NT2/D1 (cell line): ENCODE data around the gene CYP19A1.

ENCODE experiments used
- DNase-seq: peaks from one replicate; pipeline ENCODE4 v3.0.0-alpha.2; 2011; ENCODE audit warnings: low read depth, low spot score
- H3K27me3 ChIP-seq: 2 replicates; pipeline ENCODE4 v1.6.0; 2011; ENCODE audit warnings: mild to moderate bottlenecking; ENCODE audit not compliant: insufficient read length, insufficient read depth
- H3K36me3 ChIP-seq: 2 replicates; pipeline ENCODE4 v1.6.1; 2011; ENCODE audit warnings: mild to moderate bottlenecking, low read length, mixed read lengths; ENCODE audit not compliant: insufficient read depth, insufficient read length
- H3K4me1 ChIP-seq: 2 replicates; pipeline ENCODE4 v1.5.1; 2011; ENCODE audit not compliant: insufficient read depth, insufficient read length
- H3K4me3 ChIP-seq: 2 replicates; pipeline ENCODE4 v1.5.1; 2011; ENCODE audit warnings: low read depth; ENCODE audit not compliant: insufficient read length
- H3K9ac ChIP-seq: 2 replicates; pipeline ENCODE4 v1.6.0; 2011; ENCODE audit warnings: low read depth; ENCODE audit not compliant: insufficient read length
- H3K9me3 ChIP-seq: 2 replicates; pipeline ENCODE4 v1.5.1; 2011; ENCODE audit warnings: mild to moderate bottlenecking, low read length; ENCODE audit not compliant: insufficient read depth
- SUZ12 ChIP-seq: IDR thresholded peaks from 2 replicates; pipeline ENCODE4 v1.6.1; 2011; ENCODE audit not compliant: insufficient read length, insufficient read depth; ENCODE audit errors: extremely low read depth
- YY1 ChIP-seq: IDR thresholded peaks from 2 replicates; pipeline ENCODE4 v1.6.1; 2011; ENCODE audit not compliant: insufficient read length, insufficient read depth
- ZNF274 ChIP-seq: IDR thresholded peaks from 2 replicates; pipeline ENCODE4 v1.6.1; 2011; ENCODE audit warnings: mild to moderate bottlenecking, low read depth, low read length

CYP19A1 gene

DNA sequence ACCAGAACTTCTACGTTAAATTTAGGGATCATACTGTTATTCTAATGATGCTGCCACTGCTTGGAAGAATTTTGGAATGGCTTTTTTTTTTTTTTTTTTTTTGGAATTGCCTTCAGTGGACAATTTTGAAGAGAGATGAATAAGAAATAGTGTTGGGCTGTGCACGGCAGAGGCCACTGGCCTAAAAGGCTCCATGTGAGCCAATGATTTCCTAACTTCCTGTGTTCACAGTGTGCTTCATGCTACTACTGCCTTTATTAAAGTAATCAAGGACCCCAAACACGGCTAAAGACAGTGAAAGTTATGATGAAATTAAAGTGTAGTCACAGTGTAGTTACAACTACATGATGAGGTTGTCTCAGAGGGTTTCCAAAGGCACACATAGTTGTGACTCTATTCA is 142.9 kb downstream of the CYP19A1 start:
- DNase-seq = no peak
- H3K36me3 ChIP-seq = no peaks in the 10 kb centered on the region
- H3K9ac ChIP-seq = no peak overlapping the region
- no peaks in the 10 kb centered on the region for H3K27me3 ChIP-seq
- H3K9me3 ChIP-seq = no peaks in the 10 kb centered on the region
- TF ChIP-seq SUZ12 (no peak), ZNF274 (no peak), YY1 (no peak)
- H3K4me3 ChIP-seq = no peak overlapping the region
- peaks cover 6% of the 10 kb centered on the region for H3K4me1 ChIP-seq

- H3K36me3 ChIP-seq = no peaks in the 10 kb centered on the region
- no peak overlapping the region for H3K9ac ChIP-seq
- no peaks in the 10 kb centered on the region for H3K9me3 ChIP-seq
- DNase-seq = no peak
- TF ChIP-seq SUZ12 (no peak), YY1 (no peak), ZNF274 (no peak)
- H3K4me1 ChIP-seq = peaks cover 6% of the 10 kb centered on the region
- no peak overlapping the region for H3K4me3 ChIP-seq
- H3K27me3 ChIP-seq = no peaks in the 10 kb centered on the region
Measured at GRCh38 chr15:51193979-51194378, 144.4 kb downstream of the CYP19A1 start.

- DNase-seq = no peak
- Histone ChIP-seq H3K4me1 (peaks cover 6% of the 10 kb centered on the region), H3K9me3 (no peaks in the 10 kb centered on the region), H3K9ac (no peak overlapping the region), H3K27me3 (no peaks in the 10 kb centered on the region), H3K36me3 (no peaks in the 10 kb centered on the region), H3K4me3 (no peak overlapping the region)
- TF ChIP-seq ZNF274 (no peak), SUZ12 (no peak), YY1 (no peak)
Measured at GRCh38 chr15:51193526-51193925, 144.9 kb downstream of the CYP19A1 start.

GRCh38 chr15:51192521-51193280 is 145.7 kb downstream of the CYP19A1 start:
- peak; percentile 80 for DNase-seq
- TF ChIP-seq YY1 = no peak
- TF ChIP-seq ZNF274 = no peak
- no peak for TF ChIP-seq SUZ12
- H3K36me3 ChIP-seq = no peaks in the 10 kb centered on the region
- peaks cover 6% of the 10 kb centered on the region for H3K4me1 ChIP-seq
- no peak overlapping the region for H3K4me3 ChIP-seq
- no peaks in the 10 kb centered on the region for H3K27me3 ChIP-seq
- no peaks in the 10 kb centered on the region for H3K9me3 ChIP-seq
- no peak overlapping the region for H3K9ac ChIP-seq

GRCh38 chr15:51191766-51192165 is 146.6 kb downstream of the CYP19A1 start:
- no peaks in the 10 kb centered on the region for H3K27me3 ChIP-seq
- no peak for DNase-seq
- H3K36me3 ChIP-seq = no peaks in the 10 kb centered on the region
- H3K9me3 ChIP-seq = no peaks in the 10 kb centered on the region
- no peak for TF ChIP-seq SUZ12
- no peak for TF ChIP-seq ZNF274
- no peak for TF ChIP-seq YY1
- no peak overlapping the region for H3K4me3 ChIP-seq
- no peak overlapping the region for H3K9ac ChIP-seq
- peaks cover 6% of the 10 kb centered on the region for H3K4me1 ChIP-seq

GRCh38 chr15:51191072-51191670 is 147.2 kb downstream of the CYP19A1 start:
- Histone ChIP-seq H3K4me3 (no peak overlapping the region), H3K4me1 (peaks cover 6% of the 10 kb centered on the region), H3K27me3 (no peaks in the 10 kb centered on the region), H3K9ac (no peak overlapping the region), H3K36me3 (no peaks in the 10 kb centered on the region), H3K9me3 (no peaks in the 10 kb centered on the region)
- no peak for TF ChIP-seq ZNF274
- TF ChIP-seq SUZ12 = no peak
- no peak for TF ChIP-seq YY1
- DNase-seq = no peak

DNA sequence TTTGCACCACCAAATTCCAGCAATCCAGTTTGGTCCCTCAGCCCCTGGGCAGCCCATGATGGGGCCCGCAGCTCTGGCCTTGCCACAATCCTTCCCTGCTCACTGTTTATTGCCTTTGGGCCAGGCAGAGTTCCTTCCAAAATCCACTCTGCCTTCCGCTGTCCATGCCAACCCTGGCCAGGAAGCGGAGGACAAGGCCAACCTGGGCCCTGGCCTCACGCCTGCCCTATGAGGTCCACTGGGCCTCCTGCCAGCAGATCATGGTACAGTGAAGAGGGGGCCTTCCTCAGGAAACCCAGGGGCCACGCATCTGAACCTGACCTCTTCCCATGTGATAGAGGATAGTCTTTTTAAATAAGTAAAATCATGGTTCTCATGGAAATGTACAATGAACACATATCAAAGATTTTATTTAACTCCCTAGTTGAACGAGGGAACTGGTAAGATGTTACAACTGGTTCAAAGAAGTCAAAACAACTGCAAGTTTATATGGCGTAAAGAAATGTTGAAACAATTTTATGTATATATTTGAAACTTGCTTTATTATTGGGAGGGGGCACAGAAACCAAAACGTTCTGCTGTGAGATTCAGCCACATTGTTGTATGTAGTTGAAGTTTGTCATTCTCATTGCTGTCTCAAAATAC is 147.8 kb downstream of the CYP19A1 start:
- DNase-seq = no peak
- peaks cover 6% of the 10 kb centered on the region for H3K4me1 ChIP-seq
- no peak overlapping the region for H3K9ac ChIP-seq
- no peaks in the 10 kb centered on the region for H3K9me3 ChIP-seq
- no peak overlapping the region for H3K4me3 ChIP-seq
- H3K36me3 ChIP-seq = no peaks in the 10 kb centered on the region
- H3K27me3 ChIP-seq = no peaks in the 10 kb centered on the region
- TF ChIP-seq ZNF274 = no peak
- no peak for TF ChIP-seq SUZ12
- no peak for TF ChIP-seq YY1
